ENCODE data around the gene RFLNA.

DNA sequence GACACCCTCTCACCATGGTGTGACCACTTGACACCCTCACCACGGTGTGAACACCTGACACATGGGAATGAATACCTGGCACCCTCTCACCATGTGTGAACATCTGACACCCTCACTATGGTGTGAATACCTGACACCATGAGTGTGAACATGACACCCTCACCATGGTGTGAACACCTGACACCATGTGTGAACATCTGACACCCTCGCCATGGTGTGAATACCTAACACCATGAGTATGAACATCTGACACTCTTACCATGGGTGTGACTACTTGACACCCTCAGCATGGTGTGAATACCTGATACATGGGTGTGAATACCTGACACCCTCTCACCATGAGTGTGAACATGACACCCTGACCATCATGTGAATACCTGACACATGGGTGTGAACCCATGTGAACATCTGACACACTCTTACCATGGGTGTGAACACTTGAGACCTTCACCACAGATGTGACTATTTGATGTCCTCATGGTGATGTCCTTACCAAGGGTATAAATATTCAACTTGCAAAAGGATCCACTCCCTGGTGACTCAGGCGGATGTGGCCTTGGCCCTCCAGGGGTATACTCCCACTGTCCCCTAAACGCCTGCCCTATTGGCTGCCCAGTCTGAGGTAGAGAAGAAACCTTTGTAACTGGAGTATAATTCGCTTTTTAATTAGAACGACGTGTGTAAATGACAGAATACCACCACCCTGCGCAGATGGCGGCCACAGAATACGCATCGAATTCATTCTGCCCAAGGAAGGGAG lies 29.1 kb downstream of the RFLNA start:
- TF ChIP-seq FOXM1 (IDR thresholded peaks at IDR 0.05; ENCODE audit: borderline replicate concordance, low read depth) (no peak), TAF1 (IDR thresholded peaks at IDR 0.05; ENCODE audit: low read depth) (no peak), CREB1 (IDR thresholded peaks at IDR 0.05; ENCODE audit: low read depth) (no peak), ZBTB7A (IDR thresholded peaks at IDR 0.05; ENCODE audit: low read depth) (no peak), EGR1 (IDR thresholded peaks at IDR 0.05) (no peak), EP300 (IDR thresholded peaks at IDR 0.05; ENCODE audit: borderline replicate concordance) (no peak), NFIC (IDR thresholded peaks at IDR 0.05) (no peak), YY1 (IDR thresholded peaks at IDR 0.05; ENCODE audit: low read depth) (no peak), RAD21 (IDR thresholded peaks at IDR 0.05; ENCODE audit: low read depth) (no peak), CEBPB (IDR thresholded peaks at IDR 0.05) (no peak), TEAD4 (IDR thresholded peaks at IDR 0.05) (no peak)
- TF ChIP-seq, protein P1, sequence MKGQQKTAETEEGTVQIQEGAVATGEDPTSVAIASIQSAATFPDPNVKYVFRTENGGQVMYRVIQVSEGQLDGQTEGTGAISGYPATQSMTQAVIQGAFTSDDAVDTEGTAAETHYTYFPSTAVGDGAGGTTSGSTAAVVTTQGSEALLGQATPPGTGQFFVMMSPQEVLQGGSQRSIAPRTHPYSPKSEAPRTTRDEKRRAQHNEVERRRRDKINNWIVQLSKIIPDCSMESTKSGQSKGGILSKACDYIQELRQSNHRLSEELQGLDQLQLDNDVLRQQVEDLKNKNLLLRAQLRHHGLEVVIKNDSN (IDR thresholded peaks at IDR 0.05): no peak
- TF ChIP-seq, protein P2, sequence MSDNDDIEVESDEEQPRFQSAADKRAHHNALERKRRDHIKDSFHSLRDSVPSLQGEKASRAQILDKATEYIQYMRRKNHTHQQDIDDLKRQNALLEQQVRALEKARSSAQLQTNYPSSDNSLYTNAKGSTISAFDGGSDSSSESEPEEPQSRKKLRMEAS (IDR thresholded peaks at IDR 0.05): no peak
- TF ChIP-seq, protein P3, sequence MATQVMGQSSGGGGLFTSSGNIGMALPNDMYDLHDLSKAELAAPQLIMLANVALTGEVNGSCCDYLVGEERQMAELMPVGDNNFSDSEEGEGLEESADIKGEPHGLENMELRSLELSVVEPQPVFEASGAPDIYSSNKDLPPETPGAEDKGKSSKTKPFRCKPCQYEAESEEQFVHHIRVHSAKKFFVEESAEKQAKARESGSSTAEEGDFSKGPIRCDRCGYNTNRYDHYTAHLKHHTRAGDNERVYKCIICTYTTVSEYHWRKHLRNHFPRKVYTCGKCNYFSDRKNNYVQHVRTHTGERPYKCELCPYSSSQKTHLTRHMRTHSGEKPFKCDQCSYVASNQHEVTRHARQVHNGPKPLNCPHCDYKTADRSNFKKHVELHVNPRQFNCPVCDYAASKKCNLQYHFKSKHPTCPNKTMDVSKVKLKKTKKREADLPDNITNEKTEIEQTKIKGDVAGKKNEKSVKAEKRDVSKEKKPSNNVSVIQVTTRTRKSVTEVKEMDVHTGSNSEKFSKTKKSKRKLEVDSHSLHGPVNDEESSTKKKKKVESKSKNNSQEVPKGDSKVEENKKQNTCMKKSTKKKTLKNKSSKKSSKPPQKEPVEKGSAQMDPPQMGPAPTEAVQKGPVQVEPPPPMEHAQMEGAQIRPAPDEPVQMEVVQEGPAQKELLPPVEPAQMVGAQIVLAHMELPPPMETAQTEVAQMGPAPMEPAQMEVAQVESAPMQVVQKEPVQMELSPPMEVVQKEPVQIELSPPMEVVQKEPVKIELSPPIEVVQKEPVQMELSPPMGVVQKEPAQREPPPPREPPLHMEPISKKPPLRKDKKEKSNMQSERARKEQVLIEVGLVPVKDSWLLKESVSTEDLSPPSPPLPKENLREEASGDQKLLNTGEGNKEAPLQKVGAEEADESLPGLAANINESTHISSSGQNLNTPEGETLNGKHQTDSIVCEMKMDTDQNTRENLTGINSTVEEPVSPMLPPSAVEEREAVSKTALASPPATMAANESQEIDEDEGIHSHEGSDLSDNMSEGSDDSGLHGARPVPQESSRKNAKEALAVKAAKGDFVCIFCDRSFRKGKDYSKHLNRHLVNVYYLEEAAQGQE (IDR thresholded peaks at IDR 0.05; ENCODE audit: low read depth): no peak

Data from Ishikawa (cell line).